ENCODE data around the gene GPRIN1. TPM values are rescaled to one million over a fixed set of nuclear protein-coding genes. Genes with fewer than 3 reads are reported as not detected.

Gene GPRIN1
- total RNA-seq, 1 donor from 2014 or later, result 0.67 TPM

GRCh38 chr5:176612008-176612407, 2.1 kb upstream of the GPRIN1 start:
- no peak for TF ChIP-seq EZH2phosphoT487 (IDR thresholded peaks at IDR 0.05)
- Histone ChIP-seq H3K36me3 (no peaks in the 10 kb centered on the region), H3K27me3 (peaks cover 59% of the 10 kb centered on the region), H3K4me1 (no peaks in the 10 kb centered on the region), H3K9ac (no peak overlapping the region), H3K9me3 (ENCODE audit: low read depth) (no peaks in the 10 kb centered on the region), H3K4me2 (no peak overlapping the region), H3K27ac (no peak overlapping the region), H2AFZ (replicated peaks) (no peak overlapping the region), H4K20me1 (ENCODE audit: low read depth) (peaks cover 21% of the 10 kb centered on the region), H3F3A (ENCODE audit: low read depth) (peaks cover 7% of the 10 kb centered on the region), H3K4me3 (no peak overlapping the region), H3K79me2 (ENCODE audit: low read depth) (no peaks in the 10 kb centered on the region)
- no peak overlapping the region for H3K27ac Mint-ChIP-seq
- H3K4me3 Mint-ChIP-seq, result peak overlapping the region; percentile 56
- no peak for DNase-seq (ENCODE audit: low spot score)
- peaks cover 27% of the 10 kb centered on the region for H3K4me1 Mint-ChIP-seq
- no peaks in the 10 kb centered on the region for H3K9me3 Mint-ChIP-seq
- peaks cover 30% of the 10 kb centered on the region for H3K27me3 Mint-ChIP-seq (ENCODE audit: insufficient read depth, low read depth)
- H3K36me3 Mint-ChIP-seq, result no peaks in the 10 kb centered on the region

- DNase-seq (ENCODE audit: low spot score), result peak; percentile 86
- H2AFZ ChIP-seq (replicated peaks), result no peak overlapping the region
- Mint-ChIP-seq H3K27me3 (ENCODE audit: insufficient read depth, low read depth) (peaks cover 27% of the 10 kb centered on the region), H3K9me3 (no peaks in the 10 kb centered on the region), H3K36me3 (no peaks in the 10 kb centered on the region), H3K27ac (no peak overlapping the region), H3K4me3 (peak overlapping the region; percentile 11), H3K4me1 (peaks cover 31% of the 10 kb centered on the region)
- peaks cover 7% of the 10 kb centered on the region for H3F3A ChIP-seq (ENCODE audit: low read depth)
- H4K20me1 ChIP-seq (ENCODE audit: low read depth), result peaks cover 21% of the 10 kb centered on the region
- no peak overlapping the region for H3K9ac ChIP-seq
- no peak for TF ChIP-seq CTCF (IDR thresholded peaks at IDR 0.05)
- no peak for TF ChIP-seq EZH2 (IDR thresholded peaks at IDR 0.05)
- no peak for TF ChIP-seq EZH2phosphoT487 (IDR thresholded peaks at IDR 0.05)
- peaks cover 54% of the 10 kb centered on the region for H3K27me3 ChIP-seq
- no peak overlapping the region for H3K4me2 ChIP-seq
- no peak overlapping the region for H3K27ac ChIP-seq
- H3K36me3 ChIP-seq, result no peaks in the 10 kb centered on the region
- H3K4me1 ChIP-seq, result no peaks in the 10 kb centered on the region
- H3K9me3 ChIP-seq (ENCODE audit: low read depth), result no peaks in the 10 kb centered on the region
- no peaks in the 10 kb centered on the region for H3K79me2 ChIP-seq (ENCODE audit: low read depth)
- no peak overlapping the region for H3K4me3 ChIP-seq
These were observed 1.5 kb upstream of the GPRIN1 start for GRCh38 chr5:176611435-176611834.

GRCh38 chr5:176610435-176610773, 448 bp upstream of the GPRIN1 start:
- Histone ChIP-seq H3K27ac (no peak overlapping the region), H3K36me3 (no peaks in the 10 kb centered on the region), H4K20me1 (ENCODE audit: low read depth) (peaks cover 21% of the 10 kb centered on the region), H3K4me2 (peak overlapping the region; percentile 82), H2AFZ (replicated peaks) (no peak overlapping the region), H3K4me1 (no peaks in the 10 kb centered on the region), H3K27me3 (peaks cover 45% of the 10 kb centered on the region), H3K79me2 (ENCODE audit: low read depth) (no peaks in the 10 kb centered on the region), H3K9me3 (ENCODE audit: low read depth) (no peaks in the 10 kb centered on the region), H3F3A (ENCODE audit: low read depth) (peaks cover 7% of the 10 kb centered on the region), H3K4me3 (peak overlapping the region; percentile 53), H3K9ac (no peak overlapping the region)
- H3K4me3 Mint-ChIP-seq, result peak overlapping the region; percentile 83
- H3K36me3 Mint-ChIP-seq, result no peaks in the 10 kb centered on the region
- H3K4me1 Mint-ChIP-seq, result peaks cover 28% of the 10 kb centered on the region
- no peak for DNase-seq (ENCODE audit: low spot score)
- no peaks in the 10 kb centered on the region for H3K9me3 Mint-ChIP-seq
- TF ChIP-seq EZH2phosphoT487 (IDR thresholded peaks at IDR 0.05) (no peak), EZH2 (IDR thresholded peaks at IDR 0.05) (no peak), CTCF (IDR thresholded peaks at IDR 0.05) (no peak)
- H3K27me3 Mint-ChIP-seq (ENCODE audit: insufficient read depth, low read depth), result peaks cover 23% of the 10 kb centered on the region
- H3K27ac Mint-ChIP-seq, result no peak overlapping the region

GRCh38 chr5:176608937-176609723, 826 bp downstream of the GPRIN1 start:
- H3K27me3 ChIP-seq, result peaks cover 45% of the 10 kb centered on the region
- peak overlapping the region; percentile 82 for H3K4me2 ChIP-seq
- TF ChIP-seq EZH2phosphoT487 (IDR thresholded peaks at IDR 0.05) (no peak), CTCF (IDR thresholded peaks at IDR 0.05) (no peak), EZH2 (IDR thresholded peaks at IDR 0.05) (no peak)
- H3K4me3 ChIP-seq, result peak overlapping the region; percentile 53
- peak overlapping the region; percentile 98 for H3K4me3 Mint-ChIP-seq
- H2AFZ ChIP-seq (replicated peaks), result no peak overlapping the region
- peaks cover 21% of the 10 kb centered on the region for H4K20me1 ChIP-seq (ENCODE audit: low read depth)
- no peak for DNase-seq (ENCODE audit: low spot score)
- H3K36me3 Mint-ChIP-seq, result no peaks in the 10 kb centered on the region
- H3K9ac ChIP-seq, result no peak overlapping the region
- no peaks in the 10 kb centered on the region for H3K9me3 Mint-ChIP-seq
- peaks cover 26% of the 10 kb centered on the region for H3K4me1 Mint-ChIP-seq
- H3K4me1 ChIP-seq, result no peaks in the 10 kb centered on the region
- no peaks in the 10 kb centered on the region for H3K9me3 ChIP-seq (ENCODE audit: low read depth)
- peaks cover 7% of the 10 kb centered on the region for H3F3A ChIP-seq (ENCODE audit: low read depth)
- H3K36me3 ChIP-seq, result no peaks in the 10 kb centered on the region
- peaks cover 20% of the 10 kb centered on the region for H3K27me3 Mint-ChIP-seq (ENCODE audit: insufficient read depth, low read depth)
- H3K79me2 ChIP-seq (ENCODE audit: low read depth), result no peaks in the 10 kb centered on the region
- H3K27ac Mint-ChIP-seq, result no peak overlapping the region
- H3K27ac ChIP-seq, result no peak overlapping the region
